Measurements from ENCODE around the gene MAP2K6. TPM values are rescaled to one million over a fixed set of nuclear protein-coding genes. Genes with fewer than 3 reads are reported as not detected.
"Not testable (repeated sequence)": the region's sequence is repeated elsewhere in the genome, so short reads cannot be mapped to it uniquely, and the experiment has no call there.

Gene MAP2K6
- total RNA-seq, 2 experiments from 2014 or later, result 2.7 to 3.4 TPM

DNA sequence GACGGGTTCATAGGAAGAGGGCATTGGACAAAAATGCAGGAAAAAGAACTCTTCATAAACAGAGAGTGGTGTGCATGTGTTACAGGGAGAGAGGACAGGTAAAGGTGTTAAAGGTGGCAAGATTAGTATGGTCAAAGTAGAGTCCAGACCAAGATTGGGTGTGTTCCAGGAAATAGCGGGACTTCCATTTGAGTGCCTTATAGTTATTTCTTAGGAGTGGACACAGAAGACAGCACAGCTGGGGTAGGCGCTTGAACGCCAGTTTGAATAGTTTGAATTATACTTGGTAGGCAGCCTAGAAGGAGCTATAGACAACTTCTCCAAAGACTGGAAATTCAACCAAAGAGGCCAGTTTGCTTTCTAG is 63.4 kb downstream of the MAP2K6 start:
- Mint-ChIP-seq H3K36me3 (ENCODE audit: low read depth) (peaks cover 3% of the 10 kb centered on the region), H3K9me3 (ENCODE audit: low read depth) (no peaks in the 10 kb centered on the region), H3K27ac (no peak overlapping the region), H3K27me3 (no peaks in the 10 kb centered on the region), H3K4me1 (peaks cover 7% of the 10 kb centered on the region), H3K4me3 (no peak overlapping the region)
- intact Hi-C loops (cut with DNase I, micrococcal nuclease), result no loop called here
- ChIA-PET CTCF (interaction anchor here (0.6 kb wide), 1 partner anchor 504 kb away, joined by 3 read pairs; no protein-coding TSS in a partner anchor), POLR2A (no interaction called here)
- ATAC-seq (no peak), DNase-seq (no peak)

DNA sequence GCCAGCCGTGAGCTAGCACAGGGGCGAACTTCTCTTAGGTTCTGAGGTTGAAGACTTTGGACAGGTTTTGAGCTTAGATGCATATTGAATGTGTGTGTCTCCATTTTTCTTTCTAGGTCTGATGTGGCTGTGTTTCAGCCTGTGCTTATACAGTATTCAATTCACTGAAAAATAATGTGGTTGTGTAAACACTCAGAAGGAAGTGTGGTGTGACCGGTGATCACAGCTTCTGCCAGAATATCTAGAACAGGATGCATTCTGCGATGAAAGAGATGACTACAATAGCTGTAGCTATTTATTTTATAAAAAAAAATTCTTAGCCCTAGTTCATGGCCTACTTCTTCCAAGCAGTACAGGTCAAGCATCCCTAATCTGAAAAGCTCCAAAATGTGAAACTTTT is 64.4 kb downstream of the MAP2K6 start:
- ATAC-seq (peak; percentile 33), DNase-seq (no peak)
- Mint-ChIP-seq H3K36me3 (ENCODE audit: low read depth) (peaks cover 3% of the 10 kb centered on the region), H3K27me3 (no peaks in the 10 kb centered on the region), H3K27ac (no peak overlapping the region), H3K9me3 (ENCODE audit: low read depth) (no peaks in the 10 kb centered on the region), H3K4me1 (peaks cover 7% of the 10 kb centered on the region), H3K4me3 (no peak overlapping the region)
- ChIA-PET CTCF (interaction anchor here (0.5 to 1.5 kb wide), 3 partner anchors 8 to 83 kb away, joined by 3 to 5 read pairs (median 3); no protein-coding TSS in a partner anchor), POLR2A (no interaction called here)
- intact Hi-C loops (cut with DNase I, micrococcal nuclease), result no loop called here

DNA sequence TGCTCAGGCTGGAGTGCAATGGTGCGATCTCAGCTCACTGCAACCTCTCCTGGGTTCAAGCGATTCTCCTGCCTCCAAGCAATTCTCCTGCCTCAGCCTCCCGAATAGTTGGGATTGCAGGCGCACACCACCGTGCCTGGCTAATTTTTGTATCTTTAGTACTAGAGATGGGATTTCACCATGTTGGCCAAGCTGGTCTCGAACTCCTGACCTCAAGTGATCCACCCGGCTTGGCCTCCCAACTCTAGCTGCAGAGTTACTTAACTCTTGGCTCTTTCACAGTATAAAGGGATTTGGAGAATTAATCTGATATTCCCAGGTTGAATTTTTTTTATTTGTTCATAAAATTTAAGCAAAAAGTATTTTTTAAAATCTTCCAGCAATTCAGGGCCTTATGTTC is 65.3 kb downstream of the MAP2K6 start:
- H3K36me3 Mint-ChIP-seq (ENCODE audit: low read depth); DNase-seq; H3K27me3 Mint-ChIP-seq; ATAC-seq; H3K9me3 Mint-ChIP-seq (ENCODE audit: low read depth); POLR2A ChIA-PET; H3K4me3 Mint-ChIP-seq; H3K4me1 Mint-ChIP-seq; intact Hi-C loops (cut with DNase I, micrococcal nuclease); H3K27ac Mint-ChIP-seq: not testable (repeated sequence)
- CTCF ChIA-PET, result interaction anchor here (1.5 kb wide), 1 partner anchor 84 kb away, joined by 5 read pairs; no protein-coding TSS in a partner anchor

DNA sequence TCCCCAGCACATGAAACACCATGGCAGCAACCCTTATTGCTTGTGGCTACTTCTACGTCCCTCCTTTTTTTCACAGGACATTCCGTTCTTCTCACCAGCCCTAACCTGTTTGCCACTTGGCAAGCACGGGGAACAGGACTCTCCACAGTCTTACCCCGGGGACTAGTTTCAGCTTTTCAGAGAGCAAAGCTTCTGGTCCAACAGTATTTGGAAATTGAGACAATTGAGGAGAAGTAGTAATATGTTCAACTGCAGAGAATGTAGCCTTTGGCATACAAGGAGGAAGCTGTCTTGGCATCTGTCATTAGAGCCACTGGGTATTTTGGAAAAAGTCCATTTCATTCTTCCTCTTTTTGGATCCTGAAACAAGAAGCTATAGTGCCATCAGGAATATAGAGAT is 65.7 kb downstream of the MAP2K6 start:
- ATAC-seq (no peak), DNase-seq (no peak)
- CTCF ChIA-PET, result interaction anchor here (0.7 to 1.5 kb wide), 3 partner anchors 8 to 84 kb away, joined by 3 to 5 read pairs (median 3); no protein-coding TSS in a partner anchor
- Mint-ChIP-seq H3K4me1 (peaks cover 13% of the 10 kb centered on the region), H3K9me3 (ENCODE audit: low read depth) (no peaks in the 10 kb centered on the region), H3K36me3 (ENCODE audit: low read depth) (peaks cover 5% of the 10 kb centered on the region), H3K27me3 (no peaks in the 10 kb centered on the region), H3K27ac (no peak overlapping the region), H3K4me3 (no peak overlapping the region)
- POLR2A ChIA-PET, result no interaction called here
- intact Hi-C loops (cut with DNase I, micrococcal nuclease), result no loop called here

DNA sequence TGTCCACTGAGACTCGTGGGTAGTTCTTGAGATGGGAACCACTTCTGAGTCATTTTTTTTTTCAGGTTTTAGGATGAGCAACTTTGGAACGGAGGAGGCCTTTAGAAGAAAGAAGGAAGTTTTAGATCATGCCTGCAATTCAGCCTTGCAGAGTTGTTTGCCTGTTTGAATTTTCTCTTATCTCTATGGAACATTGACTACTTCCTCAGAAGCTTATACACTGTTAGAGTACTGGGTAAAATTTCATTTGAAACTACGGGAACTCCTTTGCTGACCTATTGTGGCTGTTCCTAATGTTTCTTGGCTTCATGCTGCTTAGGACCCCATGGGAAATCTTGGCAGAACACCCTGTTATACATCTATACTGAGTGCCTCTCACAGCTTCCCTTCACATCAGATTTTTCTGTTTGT is 70.8 kb downstream of the MAP2K6 start:
- intact Hi-C loops (cut with DNase I, micrococcal nuclease), result no loop called here
- ChIA-PET POLR2A (no interaction called here), CTCF (interaction anchor here (0.7 kb wide), 1 partner anchor 121 kb away, joined by 3 read pairs; no protein-coding TSS in a partner anchor)
- Mint-ChIP-seq H3K27ac (no peak overlapping the region), H3K4me3 (no peak overlapping the region), H3K9me3 (ENCODE audit: low read depth) (no peaks in the 10 kb centered on the region), H3K4me1 (peaks cover 17% of the 10 kb centered on the region), H3K36me3 (ENCODE audit: low read depth) (peaks cover 2% of the 10 kb centered on the region), H3K27me3 (no peaks in the 10 kb centered on the region)
- ATAC-seq, result no peak
- DNase-seq, result no peak

DNA sequence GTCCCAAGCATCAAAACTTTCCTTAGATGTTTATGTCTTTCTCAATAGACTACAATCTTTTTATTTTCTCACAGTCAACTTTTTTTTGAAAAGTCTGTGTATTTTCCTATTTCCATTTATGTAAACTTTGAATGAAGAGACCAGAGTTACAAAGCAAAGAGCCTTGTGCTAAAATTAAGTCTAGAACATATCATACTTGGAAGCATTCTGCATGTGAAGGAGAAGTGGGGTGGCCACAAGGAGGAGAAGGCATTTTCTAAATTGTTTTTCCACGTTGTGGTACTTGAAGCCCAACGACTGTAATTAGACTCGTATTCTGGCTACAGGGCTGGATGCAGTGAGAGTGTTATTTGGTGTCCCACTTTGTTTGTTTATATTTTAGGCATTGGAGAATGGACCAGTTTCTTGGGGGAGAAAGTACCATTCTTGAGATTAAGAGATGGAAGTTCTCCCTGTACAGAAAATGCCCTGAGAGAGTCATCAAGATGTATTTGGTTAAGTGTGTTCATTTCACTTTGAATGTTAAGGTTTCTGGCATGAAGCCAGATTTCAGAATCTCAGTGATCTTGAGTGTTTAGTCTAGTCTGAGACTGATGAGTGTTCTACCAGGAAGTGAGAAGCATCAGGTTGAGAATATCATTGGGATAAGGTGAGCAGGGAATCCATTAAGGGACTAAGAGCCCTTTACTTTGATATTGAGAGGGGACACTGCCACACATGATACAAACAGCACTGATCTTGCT is 71.6 kb downstream of the MAP2K6 start:
- Mint-ChIP-seq H3K36me3 (ENCODE audit: low read depth) (peaks cover 2% of the 10 kb centered on the region), H3K27ac (no peak overlapping the region)
- ATAC-seq, result peak; percentile 63

DNA sequence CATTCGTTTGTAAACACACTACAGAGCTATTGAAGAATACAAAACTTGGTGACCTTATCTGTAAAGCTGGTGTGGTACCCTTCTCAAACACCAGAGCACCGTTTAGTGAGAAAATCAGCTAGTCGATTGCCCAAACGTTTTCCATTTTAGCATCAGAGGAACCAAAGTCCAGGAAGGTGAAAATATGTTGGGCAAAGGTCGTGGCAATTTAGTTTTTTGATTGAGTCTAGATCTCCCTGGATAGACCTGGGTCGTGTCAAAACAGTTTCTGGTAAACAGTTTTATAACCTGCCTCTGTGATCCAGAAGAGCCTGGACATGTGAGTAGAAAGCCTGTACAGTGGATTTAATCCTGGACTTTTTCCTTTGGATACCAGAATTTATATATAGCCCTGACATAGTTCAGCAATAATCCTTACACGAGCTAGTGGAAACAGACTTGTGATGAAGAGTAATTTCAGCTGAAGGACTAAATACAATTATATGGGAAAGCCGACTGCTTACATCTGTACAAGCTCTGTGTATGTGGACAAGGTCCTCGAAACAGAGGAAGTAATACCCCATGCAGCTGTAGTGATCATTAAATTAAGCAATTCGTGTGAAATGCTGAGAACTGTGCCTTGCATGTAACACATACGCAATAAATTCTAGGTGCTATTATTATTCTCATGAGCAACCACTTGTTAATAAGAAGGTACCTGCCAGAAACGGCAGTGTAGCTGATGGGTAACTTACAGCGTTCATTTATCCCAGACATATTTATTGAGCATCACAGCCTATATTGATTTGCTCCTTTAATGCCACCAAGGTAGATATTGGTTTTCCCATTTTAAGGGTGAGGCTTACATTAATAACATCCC is 72.5 kb downstream of the MAP2K6 start:
- intact Hi-C loops (cut with DNase I, micrococcal nuclease), result no loop called here
- Mint-ChIP-seq H3K9me3 (ENCODE audit: low read depth) (no peaks in the 10 kb centered on the region), H3K27ac (no peak overlapping the region), H3K27me3 (no peaks in the 10 kb centered on the region), H3K4me1 (peaks cover 17% of the 10 kb centered on the region), H3K36me3 (ENCODE audit: low read depth) (peaks cover 2% of the 10 kb centered on the region), H3K4me3 (no peak overlapping the region)
- CTCF ChIA-PET, result interaction anchor here (0.7 to 1.0 kb wide), 4 partner anchors 8 to 67 kb away, joined by 3 read pairs; no protein-coding TSS in a partner anchor
- POLR2A ChIA-PET, result no interaction called here
- ATAC-seq (no peak), DNase-seq (no peak)

More for the DNA sequence above, 71.6 kb downstream of the MAP2K6 start:
- POLR2A ChIA-PET, result no interaction called here
- Mint-ChIP-seq H3K4me3 (no peak overlapping the region), H3K4me1 (peaks cover 17% of the 10 kb centered on the region), H3K9me3 (ENCODE audit: low read depth) (no peaks in the 10 kb centered on the region), H3K27me3 (no peaks in the 10 kb centered on the region)
- intact Hi-C loops (cut with DNase I, micrococcal nuclease), result no loop called here
- DNase-seq, result no peak
- CTCF ChIA-PET, result interaction anchor here (0.7 to 0.9 kb wide), 2 partner anchors 7 to 14 kb away, joined by 3 read pairs; no protein-coding TSS in a partner anchor

DNA sequence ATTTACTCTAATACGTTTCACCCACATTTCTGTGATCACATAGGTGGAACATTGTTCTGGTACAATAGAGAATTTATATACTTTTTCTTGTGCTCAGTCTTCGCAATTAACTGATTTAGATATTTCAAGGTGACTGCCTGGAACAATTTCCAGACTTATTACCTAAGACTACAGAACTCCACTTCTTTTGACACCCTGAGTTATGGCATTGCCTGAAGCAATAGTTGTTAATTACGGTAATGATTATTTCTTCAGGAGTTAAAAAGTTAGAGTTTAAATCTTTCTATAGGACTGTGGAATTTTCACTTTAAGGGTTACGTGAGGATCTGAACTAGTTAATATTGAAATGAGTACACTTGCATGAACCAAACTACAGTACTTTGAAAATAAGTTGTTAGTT is 74.8 kb downstream of the MAP2K6 start:
- ATAC-seq (no peak), DNase-seq (no peak)
- H3K4me1 Mint-ChIP-seq, result peaks cover 17% of the 10 kb centered on the region
- POLR2A ChIA-PET, result no interaction called here
- H3K9me3 Mint-ChIP-seq (ENCODE audit: low read depth), result no peaks in the 10 kb centered on the region
- CTCF ChIA-PET, result no interaction called here
- H3K27ac Mint-ChIP-seq, result no peak overlapping the region
- peaks cover 2% of the 10 kb centered on the region for H3K36me3 Mint-ChIP-seq (ENCODE audit: low read depth)
- intact Hi-C loops (cut with DNase I, micrococcal nuclease), result no loop called here
- no peak overlapping the region for H3K4me3 Mint-ChIP-seq
- H3K27me3 Mint-ChIP-seq, result no peaks in the 10 kb centered on the region

DNA sequence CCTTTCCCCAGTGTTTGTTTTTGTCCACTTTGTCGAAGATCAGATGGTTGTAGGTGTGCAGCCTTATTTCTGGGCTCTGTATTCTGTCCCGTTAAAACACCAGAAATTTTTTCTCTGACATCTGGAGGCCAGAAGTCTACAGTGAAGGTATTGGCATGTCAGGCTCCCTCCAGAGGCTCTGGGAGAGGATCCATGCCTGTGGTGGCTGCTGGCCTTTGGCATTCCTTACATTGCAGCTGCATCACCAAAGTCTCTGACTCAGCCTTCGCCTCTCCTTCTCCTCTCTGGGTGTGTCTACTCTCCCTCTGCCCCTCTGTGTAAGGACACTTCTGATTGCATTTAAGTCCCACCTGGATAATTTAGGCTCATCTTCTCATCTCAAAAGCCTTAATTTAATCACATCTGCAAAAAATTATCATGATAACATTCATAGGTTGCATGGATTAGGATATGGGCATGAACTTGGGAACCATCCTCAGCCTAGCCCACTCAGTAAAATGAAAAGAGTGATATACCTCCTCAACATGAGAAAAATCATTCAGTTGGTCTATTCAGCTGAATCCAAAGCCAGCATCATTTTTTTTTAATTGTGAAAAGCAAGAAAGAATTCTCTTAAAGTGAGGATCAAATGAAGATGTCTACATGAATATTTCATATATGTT is 78.0 kb downstream of the MAP2K6 start:
- DNase-seq (no peak), ATAC-seq (no peak)
- H3K27ac Mint-ChIP-seq, result no peak overlapping the region
- H3K9me3 Mint-ChIP-seq (ENCODE audit: low read depth), result no peaks in the 10 kb centered on the region
- CTCF ChIA-PET, result interaction anchor here (1.2 kb wide), 1 partner anchor 16 kb away, joined by 4 read pairs; no protein-coding TSS in a partner anchor
- H3K36me3 Mint-ChIP-seq (ENCODE audit: low read depth), result no peaks in the 10 kb centered on the region
- H3K4me1 Mint-ChIP-seq, result peaks cover 2% of the 10 kb centered on the region
- H3K27me3 Mint-ChIP-seq, result no peaks in the 10 kb centered on the region
- POLR2A ChIA-PET, result no interaction called here
- intact Hi-C loops (cut with DNase I, micrococcal nuclease), result no loop called here
- no peak overlapping the region for H3K4me3 Mint-ChIP-seq

DNA sequence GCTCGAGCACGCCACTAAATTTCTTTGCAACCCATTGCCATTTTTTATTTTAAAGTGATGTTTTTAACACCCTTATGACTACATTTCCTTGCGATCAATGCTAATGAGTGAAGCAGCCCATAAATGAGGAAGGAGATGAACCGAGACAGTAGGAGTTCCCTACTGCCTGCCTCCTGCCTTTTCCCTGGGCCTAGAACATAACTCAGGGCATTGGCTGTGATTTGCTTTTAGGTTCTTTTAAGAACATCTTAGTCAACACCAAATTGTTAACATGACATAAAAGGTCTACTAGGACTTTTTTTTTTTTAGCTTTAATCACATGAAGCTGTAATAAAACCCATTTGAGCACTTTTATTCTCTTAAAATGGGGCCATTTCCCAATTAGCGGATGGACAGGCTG is 81.3 kb downstream of the MAP2K6 start:
- POLR2A ChIA-PET, result no interaction called here
- Mint-ChIP-seq H3K4me3 (no peak overlapping the region), H3K27ac (no peak overlapping the region), H3K9me3 (ENCODE audit: low read depth) (no peaks in the 10 kb centered on the region), H3K4me1 (peaks cover 6% of the 10 kb centered on the region), H3K36me3 (ENCODE audit: low read depth) (no peaks in the 10 kb centered on the region), H3K27me3 (no peaks in the 10 kb centered on the region)
- CTCF ChIA-PET, result interaction anchor here (0.7 to 1.5 kb wide), 3 partner anchors 8 to 11 kb away, joined by 3 to 6 read pairs (median 3); no protein-coding TSS in a partner anchor
- DNase-seq (no peak), ATAC-seq (no peak)
- intact Hi-C loops (cut with DNase I, micrococcal nuclease), result no loop called here

DNA sequence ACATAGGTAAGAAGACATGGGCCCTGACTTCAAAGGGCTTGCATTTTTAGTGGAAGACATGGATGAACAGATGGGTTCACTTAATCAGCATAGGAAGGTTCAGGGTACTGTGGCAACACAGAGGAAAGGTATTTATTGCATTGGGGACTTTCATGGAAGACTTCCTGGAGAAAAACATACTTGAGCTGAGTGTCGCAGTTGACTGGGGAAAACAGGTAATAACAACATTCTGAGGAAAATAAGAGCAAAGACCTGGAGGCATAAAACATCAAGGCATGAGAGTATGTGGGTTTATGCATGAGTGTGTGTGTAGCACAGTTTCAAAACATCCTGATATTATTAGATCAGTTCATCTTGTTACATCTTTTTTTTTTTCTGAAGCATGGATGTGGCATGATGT is 82.7 kb downstream of the MAP2K6 start:
- no peak for ATAC-seq
- Mint-ChIP-seq H3K4me3 (no peak overlapping the region), H3K4me1 (peaks cover 15% of the 10 kb centered on the region), H3K36me3 (ENCODE audit: low read depth) (no peaks in the 10 kb centered on the region), H3K9me3 (ENCODE audit: low read depth) (no peaks in the 10 kb centered on the region), H3K27ac (no peak overlapping the region), H3K27me3 (no peaks in the 10 kb centered on the region)
- ChIA-PET CTCF (interaction anchor here (0.8 kb wide), 1 partner anchor 98 kb away, joined by 3 read pairs; no protein-coding TSS in a partner anchor), POLR2A (no interaction called here)
- intact Hi-C loops (cut with DNase I, micrococcal nuclease), result no loop called here
- no peak for DNase-seq

Measured in activated CD4-positive, alpha-beta T cell treated with anti-CD3 and anti-CD28 coated beads for 36 hours (primary cell).